H9 (cell line): ENCODE data around the gene RUNX1. TPM values are rescaled to one million over a fixed set of nuclear protein-coding genes. Genes with fewer than 3 reads are reported as not detected.

ENCODE experiments used
- DNase-seq: peaks from one replicate; pipeline ENCODE4 v3.0.0-alpha.2; 2017
- H2AFZ ChIP-seq: one replicate; pipeline ENCODE4 v1.6.1; 2013; ENCODE audit warnings: mild to moderate bottlenecking, low read length, control low read depth, moderate library complexity
- H2AK5ac ChIP-seq: 2 replicates; pipeline ENCODE4 v1.6.1; 2013; ENCODE audit warnings: low read length, control low read depth, mixed read lengths; ENCODE audit not compliant: insufficient read length
- H2BK120ac ChIP-seq: one replicate; pipeline ENCODE4 v1.6.1; 2013; ENCODE audit warnings: low read depth, mild to moderate bottlenecking, low read length, control low read depth, inconsistent platforms; ENCODE audit not compliant: poor library complexity, severe bottlenecking
- H2BK12ac ChIP-seq: 2 replicates; pipeline ENCODE4 v1.6.1; 2013; ENCODE audit warnings: low read length, control low read depth, mixed read lengths, low read depth; ENCODE audit not compliant: insufficient read length
- H2BK15ac ChIP-seq: 2 replicates; pipeline ENCODE4 v1.6.1; 2013; ENCODE audit warnings: low read depth, low read length, control low read depth
- H2BK20ac ChIP-seq: one replicate; pipeline ENCODE4 v1.6.1; 2013; ENCODE audit warnings: low read depth, mild to moderate bottlenecking, low read length, control low read depth, inconsistent platforms; ENCODE audit not compliant: poor library complexity, severe bottlenecking
- H2BK5ac ChIP-seq: 2 replicates; pipeline ENCODE4 v1.6.1; 2013; ENCODE audit warnings: low read length, control low read depth, mixed read lengths; ENCODE audit not compliant: insufficient read length
- H3K14ac ChIP-seq: 2 replicates; pipeline ENCODE4 v1.6.1; 2013; ENCODE audit warnings: low read length, control low read depth; ENCODE audit not compliant: insufficient read depth
- H3K18ac ChIP-seq: 2 replicates; pipeline ENCODE4 v1.6.1; 2013; ENCODE audit warnings: low read depth, mild to moderate bottlenecking, mixed read lengths, low read length, control low read depth; ENCODE audit not compliant: insufficient read length
- H3K23ac ChIP-seq: 2 replicates; pipeline ENCODE4 v1.6.1; 2013; ENCODE audit warnings: low read length, control low read depth, mixed read lengths, low read depth; ENCODE audit not compliant: insufficient read length
- H3K23me2 ChIP-seq: 2 replicates; pipeline ENCODE4 v1.6.1; 2013; ENCODE audit warnings: low read depth, mild to moderate bottlenecking, mixed read lengths, low read length, control low read depth; ENCODE audit not compliant: insufficient read length, poor library complexity, severe bottlenecking
- H3K27ac ChIP-seq: 2 replicates; pipeline ENCODE4 v1.5.1; 2013; ENCODE audit warnings: low read length, control low read depth, mixed read lengths, low read depth; ENCODE audit not compliant: insufficient read length
- H3K27me3 ChIP-seq: 2 replicates; pipeline ENCODE4 v1.6.1; 2013; ENCODE audit warnings: low read length, control low read depth, inconsistent platforms; ENCODE audit not compliant: insufficient read depth
- H3K4ac ChIP-seq: 2 replicates; pipeline ENCODE4 v1.6.1; 2013; ENCODE audit warnings: low read depth, mild to moderate bottlenecking, control low read depth, inconsistent platforms, low read length, moderate library complexity
- H3K4me1 ChIP-seq: 2 replicates; pipeline ENCODE4 v1.6.1; 2013; ENCODE audit warnings: low read length, control low read depth, inconsistent platforms; ENCODE audit not compliant: insufficient read depth
- H3K4me2 ChIP-seq: 2 replicates; pipeline ENCODE4 v1.6.1; 2013; ENCODE audit warnings: low read length, control low read depth, mixed read lengths; ENCODE audit not compliant: insufficient read length, insufficient read depth
- H3K56ac ChIP-seq: 2 replicates; pipeline ENCODE4 v1.6.1; 2013; ENCODE audit warnings: low read depth, mild to moderate bottlenecking, mixed read lengths, low read length, control low read depth; ENCODE audit not compliant: insufficient read length
- H3K79me1 ChIP-seq: 2 replicates; pipeline ENCODE4 v1.6.1; 2013; ENCODE audit warnings: low read depth, mild to moderate bottlenecking, moderate library complexity, low read length, control low read depth, inconsistent platforms; ENCODE audit not compliant: insufficient read depth, poor library complexity, severe bottlenecking
- H3K79me2 ChIP-seq: 2 replicates; pipeline ENCODE4 v1.6.1; 2013; ENCODE audit warnings: low read length, control low read depth, inconsistent platforms; ENCODE audit not compliant: insufficient read depth
- H3K9ac ChIP-seq: 2 replicates; pipeline ENCODE4 v1.6.1; 2013; ENCODE audit warnings: low read length, control low read depth, mixed read lengths; ENCODE audit not compliant: insufficient read length; ENCODE audit errors: extremely low read depth
- H3K9me3 ChIP-seq: one replicate; pipeline ENCODE4 v1.6.1; 2013; ENCODE audit warnings: low read depth, low read length, inconsistent platforms; ENCODE audit not compliant: control insufficient read depth
- H3T11ph ChIP-seq: one replicate; pipeline ENCODE4 v1.6.1; 2013; ENCODE audit warnings: mild to moderate bottlenecking, low read length, control low read depth, inconsistent platforms
- H4K20me1 ChIP-seq: one replicate; pipeline ENCODE4 v1.6.1; 2013; ENCODE audit not compliant: control insufficient read depth, insufficient read length, insufficient read depth
- H4K5ac ChIP-seq: 2 replicates; pipeline ENCODE4 v1.6.1; 2013; ENCODE audit warnings: low read depth, mild to moderate bottlenecking, mixed read lengths, low read length, control low read depth; ENCODE audit not compliant: insufficient read length
- H4K8ac ChIP-seq: replicated peaks from 2 replicates; pipeline ENCODE4 v1.6.1; 2013; ENCODE audit warnings: low read length, control low read depth, mixed read lengths, low read depth; ENCODE audit not compliant: insufficient read length
- H4K91ac ChIP-seq: 2 replicates; pipeline ENCODE4 v1.6.1; 2013; ENCODE audit warnings: low read depth, mild to moderate bottlenecking, moderate library complexity, mixed read lengths, low read length, control low read depth; ENCODE audit not compliant: insufficient read length
- H3K27ac Mint-ChIP-seq, 3 experiments: 2 replicates in 2 of 3; 3 replicates in 1 of 3; pipeline ENCODE4 v1.8.0; 2020 to 2021; ENCODE audit warnings: mixed read lengths in 3 of 3, mild to moderate bottlenecking in 1 of 3, moderate library complexity in 1 of 3
- H3K27me3 Mint-ChIP-seq: 2 replicates; pipeline ENCODE4 v1.8.0; 2021; ENCODE audit warnings: low read depth, mild to moderate bottlenecking, moderate library complexity, mixed read lengths
- H3K36me3 Mint-ChIP-seq, 3 experiments: 2 replicates in 2 of 3; 3 replicates in 1 of 3; pipeline ENCODE4 v1.8.0; 2020 to 2021; ENCODE audit warnings: low read depth in 3 of 3, mixed read lengths in 3 of 3; ENCODE audit not compliant: insufficient read depth in 1 of 3
- H3K4me1 Mint-ChIP-seq, 2 experiments: 2 replicates each; pipeline ENCODE4 v1.8.0; 2020; ENCODE audit warnings: mixed read lengths in 2 of 2
- H3K4me3 Mint-ChIP-seq, 2 experiments: 2 replicates in 1 of 2; 3 replicates in 1 of 2; pipeline ENCODE4 v1.8.0; 2020 to 2021; ENCODE audit warnings: mild to moderate bottlenecking in 2 of 2, mixed read lengths in 2 of 2, moderate library complexity in 1 of 2
- H3K9me3 Mint-ChIP-seq, 2 experiments: 2 replicates in 1 of 2; 3 replicates in 1 of 2; pipeline ENCODE4 v1.8.0; 2020; ENCODE audit warnings: mild to moderate bottlenecking in 2 of 2, mixed read lengths in 2 of 2, moderate library complexity in 1 of 2
- WGBS: extraction: QIAGEN DNeasy Blood & Tissue Kit; methylation state at CpG from one replicate; pipeline ENCODE4 v1.1.7; 2013; ENCODE audit warnings: missing lambda C conversion rate, low lambda C conversion rate, mixed read lengths; ENCODE audit not compliant: insufficient read length; ENCODE audit errors: extremely low coverage; 5-methylcytosine and 5-hydroxymethylcytosine counted together
- total RNA-seq: library from RNA; stranded (reverse); gene quantifications from 2 replicates; pipeline ENCODE4 v1.2.1, GENCODE V29; 2021
- TF ChIP-seq, protein P1 (sequence below): fragments of 200-600 bp; sonication (generic); conservative IDR thresholded peaks from 3 replicates; pipeline ENCODE4 v1.8.0; 2021; ENCODE audit warnings: antibody characterized with exemption, mild to moderate bottlenecking

RUNX1 gene
- total RNA-seq, 1 experiment from 2014 or later = 0.72 TPM

DNA sequence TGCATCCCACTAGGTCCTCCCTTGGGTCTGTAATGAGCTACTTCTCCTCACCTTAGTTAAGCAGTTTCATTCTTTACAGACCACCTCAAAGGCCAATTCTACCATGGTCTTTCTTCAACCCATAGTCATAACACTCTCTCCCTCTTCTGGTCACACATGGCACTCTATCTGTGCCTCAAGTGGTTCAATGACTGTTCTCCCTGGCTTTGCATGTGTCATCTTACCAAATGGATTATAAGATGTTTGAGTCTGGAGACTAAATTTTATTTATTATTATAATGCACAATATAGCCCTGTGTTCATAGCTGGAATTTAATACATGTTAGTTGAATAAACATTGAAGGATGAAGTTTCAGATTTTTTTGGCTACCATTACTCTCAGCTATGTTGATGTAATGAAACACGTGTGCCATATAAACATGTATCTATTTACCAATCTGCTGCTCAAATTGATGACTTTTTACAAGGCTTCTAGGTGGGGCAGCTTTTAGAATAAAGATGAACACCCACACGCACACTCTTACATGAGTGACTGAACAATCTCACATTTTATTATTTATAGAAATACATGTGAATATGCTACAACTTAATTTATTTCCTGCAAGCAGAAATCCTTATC lies 102.1 kb downstream of the RUNX1 start:
- no peak overlapping the region for H4K8ac ChIP-seq
- TF ChIP-seq, protein P1, sequence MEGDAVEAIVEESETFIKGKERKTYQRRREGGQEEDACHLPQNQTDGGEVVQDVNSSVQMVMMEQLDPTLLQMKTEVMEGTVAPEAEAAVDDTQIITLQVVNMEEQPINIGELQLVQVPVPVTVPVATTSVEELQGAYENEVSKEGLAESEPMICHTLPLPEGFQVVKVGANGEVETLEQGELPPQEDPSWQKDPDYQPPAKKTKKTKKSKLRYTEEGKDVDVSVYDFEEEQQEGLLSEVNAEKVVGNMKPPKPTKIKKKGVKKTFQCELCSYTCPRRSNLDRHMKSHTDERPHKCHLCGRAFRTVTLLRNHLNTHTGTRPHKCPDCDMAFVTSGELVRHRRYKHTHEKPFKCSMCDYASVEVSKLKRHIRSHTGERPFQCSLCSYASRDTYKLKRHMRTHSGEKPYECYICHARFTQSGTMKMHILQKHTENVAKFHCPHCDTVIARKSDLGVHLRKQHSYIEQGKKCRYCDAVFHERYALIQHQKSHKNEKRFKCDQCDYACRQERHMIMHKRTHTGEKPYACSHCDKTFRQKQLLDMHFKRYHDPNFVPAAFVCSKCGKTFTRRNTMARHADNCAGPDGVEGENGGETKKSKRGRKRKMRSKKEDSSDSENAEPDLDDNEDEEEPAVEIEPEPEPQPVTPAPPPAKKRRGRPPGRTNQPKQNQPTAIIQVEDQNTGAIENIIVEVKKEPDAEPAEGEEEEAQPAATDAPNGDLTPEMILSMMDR = no peak
- no peak overlapping the region for H3K27ac Mint-ChIP-seq

More for the DNA sequence above, 102.1 kb downstream of the RUNX1 start:
- Histone ChIP-seq H4K5ac (no peak overlapping the region), H3K4me1 (no peaks in the 10 kb centered on the region), H3K9me3 (no peaks in the 10 kb centered on the region), H2BK12ac (no peak overlapping the region), H4K20me1 (no peaks in the 10 kb centered on the region), H2AFZ (no peak overlapping the region), H3K56ac (no peak overlapping the region), H2BK5ac (no peak overlapping the region), H3K4ac (no peak overlapping the region), H3K14ac (no peak overlapping the region), H3K23me2 (no peaks in the 10 kb centered on the region), H4K91ac (no peak overlapping the region), H2AK5ac (no peak overlapping the region), H3K23ac (no peak overlapping the region), H3K27me3 (no peaks in the 10 kb centered on the region), H3K4me2 (no peak overlapping the region), H3K27ac (no peak overlapping the region), H2BK15ac (no peak overlapping the region), H2BK20ac (no peak overlapping the region), H3T11ph (no peak overlapping the region), H3K9ac (no peak overlapping the region), H3K18ac (no peak overlapping the region), H2BK120ac (no peak overlapping the region), H3K79me1 (no peaks in the 10 kb centered on the region), H3K79me2 (no peaks in the 10 kb centered on the region)
- H3K36me3 Mint-ChIP-seq = no peaks in the 10 kb centered on the region; a peak in 1 of 7 replicates
- DNase-seq = no peak
- H3K9me3 Mint-ChIP-seq = no peaks in the 10 kb centered on the region
- WGBS = no CpG with 5 or more reads among the region's 2 CpGs
- H3K4me1 Mint-ChIP-seq = no peaks in the 10 kb centered on the region
- peaks cover 12% of the 10 kb centered on the region for H3K27me3 Mint-ChIP-seq
- no peak overlapping the region for H3K4me3 Mint-ChIP-seq
